Prostate gland (tissue), 2 donors: ENCODE results near the gene SERPINB11. TPM values are rescaled to one million over a fixed set of nuclear protein-coding genes. Genes with fewer than 3 reads are reported as not detected.
"Not testable (repeated sequence)": the region's sequence is repeated elsewhere in the genome, so short reads cannot be mapped to it uniquely, and the experiment has no call there.

Experiments used
- DNase-seq: peaks from one replicate; pipeline ENCODE4 v3.0.0-alpha.2; 2019; ENCODE audit warnings: low spot score
- H3K27ac ChIP-seq, 2 donors: fragments of 200-600 bp; sonication (generic); 2 replicates each; pipeline ENCODE4 v1.5.1; 2017 to 2019
- H3K27me3 ChIP-seq: fragments of 200-600 bp; sonication (generic); replicated peaks from 2 replicates; pipeline ENCODE4 v1.5.1; 2019; ENCODE audit not compliant: insufficient read depth
- H3K36me3 ChIP-seq, 2 donors: fragments of 200-600 bp; sonication (generic); 1 replicate in 1 of 2; 2 replicates in 1 of 2; pipeline versions ENCODE4 v1.5.1 to v1.8.1; 2017 to 2019
- H3K4me1 ChIP-seq: fragments of 200-600 bp; sonication (generic); replicated peaks from 2 replicates; pipeline ENCODE4 v1.5.1; 2019
- H3K4me3 ChIP-seq, 2 donors: fragments of 200-600 bp; sonication (generic); 2 replicates each; pipeline ENCODE4 v1.5.1; 2017 to 2019
- H3K9me3 ChIP-seq: fragments of 200-600 bp; sonication (generic); 2 replicates; pipeline ENCODE4 v1.5.1; 2017
- POLR2A ChIP-seq: fragments of 450-650 bp; IDR thresholded peaks from one replicate; pipeline ENCODE4 v1.6.1; 2016; ENCODE audit warnings: antibody characterized with exemption, mild to moderate bottlenecking
- POLR2AphosphoS5 ChIP-seq: sonication (generic); formaldehyde crosslinking; IDR thresholded peaks from one replicate; pipeline ENCODE4 v1.6.1; 2017; ENCODE audit warnings: antibody characterized with exemption
- WGBS: methylation state at CpG from one replicate; pipeline ENCODE4 v1.1.5; 2018; 5-methylcytosine and 5-hydroxymethylcytosine counted together
- intact Hi-C: fragments of 100-400 bp; cut with DNase I; formaldehyde crosslinking; loops from one replicate; pipeline ENCODE4 v1.14.2; 2022
- total RNA-seq, 2 donors: library from RNA; depleted of rRNA; stranded (reverse); fragments of >200 nt; gene quantifications; one replicate each; pipeline ENCODE4 v1.1.0, GENCODE V29; 2016
- TF ChIP-seq, protein P1 (sequence below), 4 experiments: fragments of 200-600 bp in 2 of 4; fragments of 450-650 bp in 2 of 4; sonication (generic) in 2 of 4; IDR thresholded peaks; 1 replicate in 3 of 4; 2 replicates in 1 of 4; pipeline ENCODE4 v1.5.1; 2016 to 2019; ENCODE audit warnings: antibody characterized with exemption in 4 of 4, mild to moderate bottlenecking in 2 of 4, moderate library complexity in 2 of 4

SERPINB11 gene, protein sequence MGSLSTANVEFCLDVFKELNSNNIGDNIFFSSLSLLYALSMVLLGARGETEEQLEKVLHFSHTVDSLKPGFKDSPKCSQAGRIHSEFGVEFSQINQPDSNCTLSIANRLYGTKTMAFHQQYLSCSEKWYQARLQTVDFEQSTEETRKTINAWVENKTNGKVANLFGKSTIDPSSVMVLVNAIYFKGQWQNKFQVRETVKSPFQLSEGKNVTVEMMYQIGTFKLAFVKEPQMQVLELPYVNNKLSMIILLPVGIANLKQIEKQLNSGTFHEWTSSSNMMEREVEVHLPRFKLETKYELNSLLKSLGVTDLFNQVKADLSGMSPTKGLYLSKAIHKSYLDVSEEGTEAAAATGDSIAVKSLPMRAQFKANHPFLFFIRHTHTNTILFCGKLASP
- 10 to 100 TPM; 10.3 to 37.8 TPM for total RNA-seq

DNA sequence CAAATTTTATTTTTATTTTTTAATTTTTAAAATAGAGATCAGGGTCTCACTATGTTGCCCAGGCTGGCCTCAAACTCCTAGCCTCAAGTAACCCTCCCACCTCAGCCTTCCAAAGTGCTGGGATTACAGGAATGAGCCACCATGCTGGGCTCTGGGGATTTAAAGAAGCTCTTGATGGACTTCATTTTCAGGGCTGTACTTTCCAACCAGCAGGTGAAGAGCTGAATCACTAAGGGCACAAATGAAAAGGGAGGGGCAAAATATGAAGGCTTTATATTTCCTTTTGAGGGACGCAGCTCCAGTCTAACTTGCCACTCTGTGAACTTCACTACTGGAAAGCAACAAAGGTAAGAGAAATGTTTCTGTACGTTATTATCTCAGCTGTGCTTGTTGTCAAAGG is at the start of gene SERPINB11:
Gene SERPINB11, plus strand, starts transcription at position 301 of the 400 bp plus-strand sequence. CDS start 7,234 bp downstream, outside the sequence.
- no peaks in the 10 kb centered on the region for H3K4me1 ChIP-seq
- DNase-seq, result no peak
- no peaks in the 10 kb centered on the region for H3K36me3 ChIP-seq
- intact Hi-C loops, result no loop called here
- WGBS, result 87% methylated on average over 2 of the region's 2 CpGs
- H3K27ac ChIP-seq, result no peak within 1 kb of the TSS
- H3K9me3 ChIP-seq, result no peaks in the 10 kb centered on the region
- H3K4me3 ChIP-seq, result no peak within 1 kb of the TSS
- no peaks in the 10 kb centered on the region for H3K27me3 ChIP-seq
- TF ChIP-seq POLR2AphosphoS5, result no peak
- no peak for TF ChIP-seq POLR2A
- TF ChIP-seq, protein P1, sequence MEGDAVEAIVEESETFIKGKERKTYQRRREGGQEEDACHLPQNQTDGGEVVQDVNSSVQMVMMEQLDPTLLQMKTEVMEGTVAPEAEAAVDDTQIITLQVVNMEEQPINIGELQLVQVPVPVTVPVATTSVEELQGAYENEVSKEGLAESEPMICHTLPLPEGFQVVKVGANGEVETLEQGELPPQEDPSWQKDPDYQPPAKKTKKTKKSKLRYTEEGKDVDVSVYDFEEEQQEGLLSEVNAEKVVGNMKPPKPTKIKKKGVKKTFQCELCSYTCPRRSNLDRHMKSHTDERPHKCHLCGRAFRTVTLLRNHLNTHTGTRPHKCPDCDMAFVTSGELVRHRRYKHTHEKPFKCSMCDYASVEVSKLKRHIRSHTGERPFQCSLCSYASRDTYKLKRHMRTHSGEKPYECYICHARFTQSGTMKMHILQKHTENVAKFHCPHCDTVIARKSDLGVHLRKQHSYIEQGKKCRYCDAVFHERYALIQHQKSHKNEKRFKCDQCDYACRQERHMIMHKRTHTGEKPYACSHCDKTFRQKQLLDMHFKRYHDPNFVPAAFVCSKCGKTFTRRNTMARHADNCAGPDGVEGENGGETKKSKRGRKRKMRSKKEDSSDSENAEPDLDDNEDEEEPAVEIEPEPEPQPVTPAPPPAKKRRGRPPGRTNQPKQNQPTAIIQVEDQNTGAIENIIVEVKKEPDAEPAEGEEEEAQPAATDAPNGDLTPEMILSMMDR (IDR thresholded peaks at IDR 0.05), result no peak

DNA sequence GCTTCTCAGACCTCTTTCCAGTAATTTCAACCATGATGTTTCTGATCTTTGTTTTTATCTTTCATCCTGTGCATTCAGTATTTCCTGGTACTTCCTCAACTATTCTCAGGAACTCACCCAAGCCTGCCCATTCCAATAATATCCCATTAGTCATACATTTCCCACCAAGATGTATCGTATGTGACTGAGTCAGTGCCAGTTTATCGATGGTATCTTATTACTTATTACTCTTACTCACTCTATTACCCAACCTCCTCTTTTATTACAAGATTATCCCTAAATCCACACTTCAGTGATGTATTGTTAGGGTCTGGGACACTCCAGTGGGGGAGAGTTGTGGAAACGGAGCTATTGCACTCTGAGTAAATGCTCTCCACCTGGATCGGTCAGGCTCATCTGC is 43.8 kb upstream of the SERPINB11 start:
- DNase-seq, intact Hi-C loops, H3K4me1 ChIP-seq, H3K4me3 ChIP-seq, H3K27me3 ChIP-seq, H3K27ac ChIP-seq, H3K36me3 ChIP-seq, H3K9me3 ChIP-seq: not testable (repeated sequence)
- WGBS, result 79% methylated on average over 4 of the region's 4 CpGs

DNA sequence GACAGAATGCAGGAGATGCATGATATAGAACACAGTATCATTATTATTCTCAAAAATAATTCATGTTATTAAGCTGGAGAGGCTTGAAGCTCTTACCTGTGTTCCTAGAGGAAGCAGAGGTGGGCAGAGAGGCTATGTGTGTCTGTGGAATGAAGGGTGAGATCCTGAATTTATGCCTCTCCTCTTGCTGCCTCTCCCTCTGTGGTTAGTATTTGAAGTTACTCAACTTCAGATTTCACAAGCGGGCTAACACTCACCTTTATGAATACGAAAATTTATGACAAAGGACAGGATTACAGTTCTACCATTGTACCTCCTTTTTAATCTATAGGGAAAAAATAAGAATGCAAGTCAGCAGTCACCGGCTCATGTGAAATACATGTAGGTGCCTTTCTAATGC is 41.0 kb upstream of the SERPINB11 start, which contains the start of gene SERPINB3:
Gene SERPINB3, minus strand, starts transcription at position 144 of the 400 bp plus-strand sequence. CDS start 677 bp downstream, outside the sequence.
- intact Hi-C loops, H3K4me3 ChIP-seq, H3K27me3 ChIP-seq, H3K27ac ChIP-seq, H3K9me3 ChIP-seq, H3K36me3 ChIP-seq, DNase-seq, H3K4me1 ChIP-seq: not testable (repeated sequence)
- WGBS, result 81% methylated on average over 2 of the region's 3 CpGs

DNA sequence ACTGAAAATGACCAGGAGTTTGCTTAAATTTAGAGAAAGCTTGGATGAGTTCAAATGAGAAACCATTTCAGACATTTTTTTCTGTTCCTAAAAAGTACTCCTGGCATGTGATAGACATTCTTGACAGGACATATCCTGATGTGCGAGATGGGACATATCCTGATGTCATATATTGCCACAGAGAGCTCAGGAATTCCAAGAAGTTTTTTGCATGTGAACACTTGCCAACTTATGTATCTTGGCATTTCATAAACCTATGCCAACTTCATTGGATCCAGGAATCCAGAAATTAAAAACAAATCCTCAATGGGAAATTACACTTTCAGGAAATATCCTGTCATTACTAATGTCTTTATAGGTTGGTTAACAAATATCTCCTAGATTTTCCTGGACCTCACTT is 38.2 kb upstream of the SERPINB11 start:
- Histone ChIP-seq H3K27ac (no peak overlapping the region), H3K36me3 (no peaks in the 10 kb centered on the region), H3K4me3 (no peak overlapping the region), H3K27me3 (no peaks in the 10 kb centered on the region), H3K9me3 (no peaks in the 10 kb centered on the region), H3K4me1 (no peaks in the 10 kb centered on the region)
- 42% methylated on average over 1 of the region's 1 CpG for WGBS
- no peak for DNase-seq
- intact Hi-C loops, result no loop called here
- TF ChIP-seq, protein P1 (IDR thresholded peaks at IDR 0.05), result no peak
- TF ChIP-seq POLR2AphosphoS5 (no peak), POLR2A (no peak)

DNA sequence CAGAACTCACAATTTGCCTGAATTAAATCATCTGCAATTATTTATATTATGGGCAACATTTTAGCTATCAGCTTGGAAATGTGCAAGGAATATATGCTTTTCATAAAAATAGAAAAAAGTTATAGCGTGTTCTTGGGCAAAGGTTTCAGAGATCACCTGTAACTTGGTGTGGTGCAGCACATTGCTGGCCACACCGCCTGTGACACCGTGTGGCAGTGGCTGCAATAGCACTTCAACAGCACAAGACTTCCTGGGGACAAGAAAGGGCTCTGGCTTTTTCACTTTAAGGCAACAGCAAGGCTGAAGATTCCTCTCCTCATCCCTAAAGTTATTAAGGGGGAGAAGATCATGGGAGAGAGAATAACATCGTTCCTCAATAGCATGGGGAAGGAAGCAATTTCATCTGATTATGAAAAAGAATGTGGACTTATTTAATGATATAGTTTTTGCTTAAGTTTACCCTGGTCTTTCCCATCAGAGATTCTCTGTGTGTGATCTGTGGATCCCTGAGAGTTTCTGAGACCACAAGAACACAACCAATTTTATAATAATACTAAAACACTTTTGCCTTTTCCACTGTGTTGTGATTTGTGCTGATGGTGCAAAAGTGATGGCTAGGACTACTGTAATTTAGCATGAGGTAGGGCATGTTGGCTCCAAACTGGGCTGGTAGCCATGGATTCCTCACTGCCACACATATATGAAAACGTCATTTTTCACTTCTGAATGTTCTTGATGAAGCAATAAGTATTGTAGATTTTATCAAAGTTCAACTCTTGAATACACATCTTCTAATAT is 26.0 kb upstream of the SERPINB11 start:
- Histone ChIP-seq H3K36me3 (no peaks in the 10 kb centered on the region), H3K27me3 (no peaks in the 10 kb centered on the region), H3K4me3 (no peak overlapping the region), H3K27ac (no peak overlapping the region), H3K9me3 (no peaks in the 10 kb centered on the region), H3K4me1 (no peaks in the 10 kb centered on the region)
- TF ChIP-seq POLR2AphosphoS5, result no peak
- TF ChIP-seq, protein P1 (IDR thresholded peaks at IDR 0.05), result peak in 2 of 4 experiments; percentile 42 to 58
- DNase-seq, result no peak
- WGBS, result 31% methylated on average over 5 of the region's 5 CpGs
- intact Hi-C loops, result no loop called here
